SIG-M5 (cell line): ENCODE results near the gene PLB1.

Experiments
- DNase-seq: peaks from one replicate; lab custom pipeline; 2025; lab: John Stamatoyannopoulos, UW

Gene PLB1

DNA sequence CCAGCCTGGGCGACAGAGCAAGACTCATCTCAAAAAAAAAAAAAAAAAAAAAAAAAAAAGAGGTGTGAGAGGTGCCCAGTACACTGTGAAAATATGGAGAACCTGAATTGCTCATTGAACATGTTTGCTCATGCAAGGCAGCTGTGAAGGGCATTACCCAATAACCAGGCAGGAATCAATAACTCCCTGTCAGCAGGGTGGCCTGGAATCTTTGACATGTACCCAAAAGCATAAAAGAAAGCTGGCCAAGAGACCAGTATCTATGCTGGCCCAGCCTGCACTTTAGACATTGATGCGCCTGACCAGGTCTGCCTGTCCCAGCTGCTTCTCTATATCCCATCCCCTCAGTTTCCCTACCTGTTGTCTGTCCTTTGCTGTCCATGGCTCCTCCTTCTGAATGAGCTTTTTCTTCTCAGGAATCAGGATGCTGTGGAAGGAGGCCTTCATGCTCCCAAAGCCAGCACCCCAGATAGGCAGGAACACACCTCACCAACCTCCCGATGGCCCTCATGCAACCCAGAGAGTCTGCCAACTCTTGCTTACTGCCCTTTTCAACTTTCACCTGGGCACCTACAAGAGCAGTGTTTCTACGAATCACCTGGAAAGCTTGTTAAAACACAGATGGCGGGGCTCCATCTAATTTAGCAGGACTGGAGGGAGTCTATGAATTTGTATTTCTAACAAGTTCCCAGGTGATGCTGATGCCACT is 172.4 kb downstream of the PLB1 start:
- no peak for DNase-seq

DNA sequence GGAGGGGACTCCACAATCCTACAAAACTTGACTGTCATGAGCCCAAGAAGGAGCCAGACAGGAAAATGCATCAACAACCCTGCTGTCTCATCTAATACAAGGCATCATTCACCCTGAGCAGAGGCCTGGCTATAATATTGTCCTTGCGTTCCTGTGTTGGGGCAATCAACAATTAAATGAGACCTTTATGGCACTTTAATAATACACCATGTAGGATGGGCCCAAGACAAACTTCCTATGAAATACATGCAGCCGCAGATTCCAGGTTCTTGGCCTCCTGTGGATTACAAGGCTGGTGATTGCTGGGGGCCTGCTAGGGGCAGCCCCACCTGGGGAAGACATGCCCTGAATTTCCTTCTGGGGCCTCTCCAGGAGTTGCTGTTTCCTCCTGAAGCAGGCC is 173.0 kb downstream of the PLB1 start:
- no peak for DNase-seq

GRCh38 chr2:28670856-28671255 is 175.0 kb downstream of the PLB1 start:
- no peak for DNase-seq

DNA sequence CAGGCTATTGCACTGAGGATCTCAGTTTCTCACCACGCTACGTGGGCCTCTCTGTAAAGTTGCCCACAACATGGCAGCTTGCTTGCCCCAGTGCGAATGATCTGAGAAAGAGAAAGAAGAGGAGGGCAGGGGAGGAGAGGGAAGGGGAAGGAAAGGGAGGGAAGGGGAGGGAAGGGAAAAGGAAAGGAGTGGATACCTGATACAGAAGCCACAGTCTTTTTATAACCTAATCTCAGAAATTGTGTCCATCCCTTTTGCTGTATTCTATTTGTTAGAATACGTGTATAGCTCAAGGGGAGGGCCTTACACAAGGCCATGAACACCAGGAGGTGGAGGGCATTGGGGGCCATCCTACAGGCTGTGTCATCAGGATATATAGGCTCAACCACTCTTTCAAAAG is 177.5 kb downstream of the PLB1 start:
- DNase-seq, result no peak

DNA sequence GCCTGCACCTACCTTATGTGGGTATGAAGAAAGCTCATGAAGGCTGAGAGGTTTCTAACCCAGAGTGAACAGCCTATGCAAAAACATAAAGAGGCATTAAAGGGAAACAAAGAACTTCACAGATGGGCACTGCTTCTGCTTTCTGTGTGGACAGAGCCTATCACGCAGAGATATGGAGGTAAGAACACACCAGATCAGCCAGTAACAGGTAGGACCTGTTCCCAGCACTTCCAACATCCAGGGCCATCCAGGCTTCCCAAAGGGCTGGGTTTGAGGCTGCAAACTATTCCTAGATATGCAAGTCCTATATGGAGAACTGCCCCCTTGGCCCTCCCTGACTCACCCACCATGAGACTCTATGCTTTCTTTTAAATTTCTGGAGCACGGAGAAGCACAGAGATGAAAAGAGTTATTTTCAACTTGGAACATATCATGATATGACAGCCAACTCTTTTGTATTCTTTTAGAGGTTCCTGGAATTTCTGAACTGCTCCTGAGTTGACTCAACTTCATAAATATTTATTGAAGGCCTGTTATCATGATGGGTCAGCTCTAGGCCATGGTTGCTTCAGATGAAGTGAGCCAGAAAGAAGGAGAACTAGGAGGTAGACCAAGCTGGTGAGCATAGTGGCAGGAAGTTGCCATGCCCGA is 178.3 kb downstream of the PLB1 start:
- DNase-seq, result no peak

DNA sequence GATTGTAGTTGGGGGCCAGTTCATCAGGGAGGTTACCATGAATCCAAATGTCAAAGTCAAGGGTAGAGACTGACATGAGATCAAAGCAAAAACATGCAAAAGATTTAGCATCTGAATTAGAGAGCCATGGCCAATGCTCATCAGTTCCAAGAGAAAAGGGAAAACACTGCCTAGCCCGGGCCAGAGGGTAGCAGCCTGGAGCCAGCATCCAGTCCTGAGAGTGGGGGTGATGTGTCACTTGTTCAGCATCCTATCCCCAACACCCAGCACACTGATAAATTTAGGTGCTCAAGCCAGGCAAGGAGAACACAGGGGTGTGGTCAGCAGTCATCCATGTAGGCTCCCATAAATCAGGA is 178.8 kb downstream of the PLB1 start:
- no peak for DNase-seq

- DNase-seq, result no peak
Measured at GRCh38 chr2:28676152-28676835, 180.4 kb downstream of the PLB1 start.

- DNase-seq, result no peak
Measured at GRCh38 chr2:28678175-28678855, 182.5 kb downstream of the PLB1 start.

DNA sequence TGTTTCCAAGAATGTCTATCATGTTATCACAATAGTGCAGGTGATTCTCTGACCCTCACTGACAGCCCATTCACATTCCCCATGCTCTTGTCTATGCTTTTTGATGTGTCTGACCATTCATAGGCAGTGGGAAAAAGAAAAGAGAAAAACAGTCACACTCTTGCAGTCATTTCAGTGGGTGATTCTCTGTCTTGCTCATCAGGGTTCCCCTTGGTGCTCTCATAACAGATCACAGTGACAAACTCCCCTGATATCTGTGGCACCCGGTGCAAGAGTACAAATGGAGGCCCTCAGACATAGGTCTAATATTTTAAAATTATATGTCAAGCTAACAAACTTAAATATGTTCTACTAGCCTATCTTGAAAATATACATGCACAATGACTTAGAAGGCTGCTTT is 183.1 kb downstream of the PLB1 start:
- DNase-seq, result no peak

GRCh38 chr2:28680657-28681056 is 184.8 kb downstream of the PLB1 start:
- DNase-seq, result no peak

- no peak for DNase-seq
Measured at GRCh38 chr2:28681158-28681571, 185.3 kb downstream of the PLB1 start.

GRCh38 chr2:28681606-28682005 is 185.7 kb downstream of the PLB1 start:
- no peak for DNase-seq

DNA sequence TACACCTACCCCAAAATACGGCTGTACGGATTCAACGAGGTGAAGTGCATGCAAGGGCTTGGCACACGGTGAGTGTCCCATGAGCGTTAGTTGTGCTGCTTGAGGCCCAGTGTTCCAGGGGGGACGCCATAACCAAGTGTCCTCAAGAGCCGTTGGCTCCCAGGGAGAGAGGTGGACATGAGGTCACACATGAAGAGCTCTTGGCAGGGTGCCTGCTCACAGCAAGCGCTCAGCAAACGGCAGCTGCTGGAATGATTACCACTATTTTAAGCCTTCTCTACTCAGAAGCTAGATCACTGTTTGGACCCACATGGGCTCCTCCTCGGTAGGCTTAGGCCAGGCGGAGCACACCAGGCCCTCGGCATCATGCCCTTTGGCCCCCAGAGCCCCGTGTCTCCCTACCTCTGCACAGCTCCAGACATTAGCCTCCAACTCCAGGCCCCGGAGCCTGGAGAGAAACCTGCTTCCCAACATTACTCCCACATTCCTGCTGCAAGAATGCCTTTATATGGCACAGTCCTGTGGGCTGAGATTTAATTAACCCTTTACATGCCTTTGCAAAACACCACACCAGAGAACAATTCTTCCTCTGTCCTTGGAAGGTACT is 187.3 kb downstream of the PLB1 start:
- no peak for DNase-seq

- no peak for DNase-seq
Measured at GRCh38 chr2:28684142-28684858, 188.4 kb downstream of the PLB1 start.

DNA sequence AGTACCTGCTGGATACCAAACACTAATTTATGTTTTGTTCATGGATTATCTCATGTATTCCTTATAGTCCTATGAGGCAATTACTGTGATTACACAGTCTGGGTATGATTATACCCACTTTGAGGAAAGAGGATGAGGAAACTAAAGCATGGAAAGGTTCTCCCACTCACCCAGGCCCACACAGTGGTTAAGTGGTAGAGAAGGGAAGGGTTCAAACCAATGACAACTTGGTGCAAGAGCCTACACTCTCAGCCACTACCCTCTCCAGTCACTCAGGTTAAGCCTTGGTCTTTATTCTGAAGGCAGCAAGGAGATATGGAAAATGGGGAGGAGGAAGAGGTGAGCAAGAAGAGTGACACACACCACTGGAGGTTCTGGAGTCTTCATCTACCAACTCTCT is 191.3 kb downstream of the PLB1 start:
- DNase-seq, result no peak

- DNase-seq, result no peak
Measured at GRCh38 chr2:28687640-28688385, 192.0 kb downstream of the PLB1 start.

GRCh38 chr2:28688818-28689217 is 193.0 kb downstream of the PLB1 start:
- no peak for DNase-seq

DNA sequence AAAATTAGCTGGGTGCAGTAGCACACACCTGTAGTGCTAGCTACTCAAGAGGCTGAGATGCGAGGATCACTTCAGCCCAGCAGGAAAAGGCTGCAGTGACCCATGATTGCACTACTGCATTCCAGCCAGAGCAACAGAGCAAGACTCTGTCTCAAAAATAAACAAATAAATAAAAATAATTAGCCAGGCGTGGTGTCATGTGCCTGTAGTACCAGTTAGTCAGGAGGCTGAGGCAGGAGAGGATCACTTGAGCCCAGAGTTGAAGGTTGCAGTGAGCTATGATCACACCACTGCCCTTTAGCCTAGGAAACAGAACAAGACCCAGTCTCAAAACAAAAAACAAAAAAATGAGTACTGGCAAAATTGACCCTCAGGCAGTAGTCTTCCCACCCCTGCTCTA is 193.9 kb downstream of the PLB1 start:
- DNase-seq, result no peak

- no peak for DNase-seq
Measured at GRCh38 chr2:28692411-28692810, 196.6 kb downstream of the PLB1 start.

DNA sequence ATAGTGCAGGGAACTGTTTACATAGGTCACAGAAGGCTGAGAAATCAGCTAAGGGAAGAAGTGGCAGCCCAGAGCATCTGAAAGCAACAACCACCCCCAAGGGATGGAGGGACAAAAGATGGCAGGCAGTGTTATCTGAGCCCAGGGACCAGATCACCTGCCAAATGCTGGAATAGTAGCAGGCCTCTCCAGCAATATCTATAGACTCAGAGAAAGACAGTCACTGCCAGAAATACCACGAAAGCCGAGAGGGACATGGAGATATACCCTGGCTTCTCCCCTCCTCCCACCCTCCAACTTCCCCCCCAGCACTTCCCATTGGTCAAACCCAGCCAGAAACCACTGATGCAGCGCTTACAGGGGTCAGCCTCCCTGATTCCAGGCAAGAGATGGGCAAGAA is 197.4 kb downstream of the PLB1 start:
- DNase-seq, result no peak
